ENCODE data around the gene LRRC28.
A peak's percentile ranks its signal among the peaks of the same experiment; 100 is the strongest.

Gene LRRC28

GRCh38 chr15:99438691-99439523 is 187.6 kb downstream of the LRRC28 start:
- DNase-seq: peak; percentile 30

- no peak for DNase-seq
Observed at GRCh38 chr15:99439524-99439835, 188.2 kb downstream of the LRRC28 start.

GRCh38 chr15:99440029-99440428 is 188.7 kb downstream of the LRRC28 start:
- no peak for DNase-seq

Measured in activated CD4-positive, alpha-beta T cell treated with anti-CD3 and anti-CD28 coated beads for 48 hours (primary cell).